HepG2 (cell line): ENCODE results near the gene NMNAT3. TPM values are rescaled to one million over a fixed set of nuclear protein-coding genes. Genes with fewer than 3 reads are reported as not detected.

Experiments used
- ATAC-seq: fragments of 200-7000 bp; cut with Tn5 transposase; 3 replicates; pipeline ENCODE4 v1.9.1; 2020; ENCODE audit warnings: mild to moderate bottlenecking, moderate library complexity
- BruUV-seq: library from RNA; stranded (reverse); fragments of 400-500 nt; replicated peaks from 2 replicates; lab custom pipeline; 2021; lab: Mats Ljungman, UMichigan
- CTCF ChIA-PET: fragments of 300-600 bp; formaldehyde crosslinking; extraction: SDS; loops from one replicate; lab custom pipeline; 2021; ENCODE audit warnings: low total read pairs, inconsistent platforms, low intra/inter-chr PET ratio; lab: Yijun Ruan, JAX
- POLR2A ChIA-PET: fragments of 350-600 bp; sonication (Branson Sonifier 250); formaldehyde crosslinking; loops from one replicate; lab custom pipeline; 2020; ENCODE audit warnings: antibody characterized with exemption, inconsistent platforms; lab: Yijun Ruan, JAX
- DNase-seq: peaks from one replicate; pipeline ENCODE4 v3.0.0-alpha.2; 2015; ENCODE audit warnings: low spot score
- FAIRE-seq: peaks from 3 replicates; lab custom pipeline; 2011; peaks lifted over from hg19 to GRCh38; lab: Jason Lieb, UNC
- H2AFZ ChIP-seq: one replicate; pipeline ENCODE4 v1.6.1; 2011; ENCODE audit warnings: low read length, inconsistent platforms
- H3K27ac ChIP-seq: fragments of 300-600 bp; 3 replicates; pipeline ENCODE4 v1.8.0; 2011; ENCODE audit warnings: mixed run types, mild to moderate bottlenecking, mixed read lengths, low read length, inconsistent platforms; ENCODE audit not compliant: insufficient read depth; ENCODE audit errors: extremely low read length
- H3K27me3 ChIP-seq, 2 experiments: fragments of 200-600 bp in 1 of 2; 2 replicates in 1 of 2; 3 replicates in 1 of 2; pipeline versions ENCODE4 v1.6.0 to v1.8.0; 2011; ENCODE audit warnings: low read length in 2 of 2, mild to moderate bottlenecking in 2 of 2, moderate library complexity in 2 of 2, inconsistent platforms in 1 of 2; ENCODE audit not compliant: insufficient read depth in 2 of 2, control insufficient read depth in 1 of 2
- H3K36me3 ChIP-seq, 2 experiments: fragments of 200-600 bp in 1 of 2; replicated peaks in 1 of 2; 2 replicates in 1 of 2; 3 replicates in 1 of 2; pipeline versions ENCODE4 v1.5.1 to v1.8.0; 2011; ENCODE audit warnings: low read length in 2 of 2, inconsistent platforms in 1 of 2; ENCODE audit not compliant: insufficient read depth in 2 of 2, control insufficient read depth in 1 of 2
- H3K4me1 ChIP-seq: 2 replicates; pipeline ENCODE4 v1.5.1; 2012; ENCODE audit warnings: low read length, inconsistent platforms; ENCODE audit not compliant: insufficient read depth
- H3K4me2 ChIP-seq: 2 replicates; pipeline ENCODE4 v1.6.0; 2011; ENCODE audit warnings: low read depth, low read length, inconsistent platforms
- H3K4me3 ChIP-seq, 3 experiments: fragments of 200-600 bp in 1 of 3; sonication (generic), shearing (Covaris generic) in 1 of 3; replicated peaks in 1 of 3; 2 replicates each; pipeline ENCODE4 v1.5.1; 2011 to 2016; ENCODE audit warnings: low read length in 3 of 3, inconsistent platforms in 2 of 3, low read depth in 2 of 3, mild to moderate bottlenecking in 2 of 3, control low read depth in 1 of 3, mixed read lengths in 1 of 3; ENCODE audit not compliant: insufficient read depth in 1 of 3
- H3K79me2 ChIP-seq: one replicate; pipeline ENCODE4 v1.6.1; 2011; ENCODE audit warnings: low read length, inconsistent platforms; ENCODE audit not compliant: insufficient read depth
- H3K9ac ChIP-seq: 2 replicates; pipeline ENCODE4 v1.6.0; 2011; ENCODE audit warnings: mild to moderate bottlenecking, low read depth, low read length, inconsistent platforms; ENCODE audit not compliant: insufficient read depth
- H3K9me3 ChIP-seq: 2 replicates; pipeline ENCODE4 v1.5.1; 2012; ENCODE audit warnings: mild to moderate bottlenecking, low read length
- H4K20me1 ChIP-seq: 2 replicates; pipeline ENCODE4 v1.6.0; 2011; ENCODE audit warnings: inconsistent platforms, mild to moderate bottlenecking, low read length, moderate library complexity; ENCODE audit not compliant: insufficient read depth
- CBX2 ChIP-seq, 2 experiments: fragments of 200-600 bp in 1 of 2; sonication (generic); formaldehyde crosslinking in 1 of 2; IDR thresholded peaks; 2 replicates each; pipeline versions ENCODE4 v1.7.0 to v1.8.1; 2018 to 2022; ENCODE audit warnings: low read depth in 2 of 2, low read length in 1 of 2, mild to moderate bottlenecking in 1 of 2, missing genetic modification reagents in 1 of 2
- DNMT3B ChIP-seq: conservative IDR thresholded peaks from 2 replicates; pipeline ENCODE4 v1.6.1; 2016; ENCODE audit warnings: missing biosample characterization, control low read depth
- KDM3A ChIP-seq: IDR thresholded peaks from 2 replicates; pipeline ENCODE4 v1.6.1; 2018; ENCODE audit warnings: low read depth, missing compliant biosample characterization
- MEF2D ChIP-seq: sonication (generic); formaldehyde crosslinking; IDR thresholded peaks from 2 replicates; pipeline ENCODE4 v1.5.1; 2020; ENCODE audit warnings: mild to moderate bottlenecking, missing genetic modification reagents
- NFIB ChIP-seq: sonication (generic); formaldehyde crosslinking; IDR thresholded peaks from 2 replicates; pipeline ENCODE4 v1.9.0; 2021; ENCODE audit warnings: missing genetic modification reagents, mild to moderate bottlenecking, borderline replicate concordance
- PCBP2 ChIP-seq: fragments of 200-400 bp; formaldehyde crosslinking; optimal IDR thresholded peaks from 2 replicates; pipeline ENCODE3; 2018; ENCODE audit warnings: low read length, low read depth; ENCODE audit not compliant: poor library complexity, severe bottlenecking
- PHF21A ChIP-seq: sonication (generic); formaldehyde crosslinking; IDR thresholded peaks from 2 replicates; pipeline ENCODE4 v1.5.0; 2020; ENCODE audit warnings: mild to moderate bottlenecking, missing genetic modification reagents
- RARA ChIP-seq: IDR thresholded peaks from 2 replicates; pipeline ENCODE4 v1.6.1; 2016; ENCODE audit warnings: missing genetic modification reagents, missing compliant biosample characterization
- REPIN1 ChIP-seq: sonication (generic); formaldehyde crosslinking; IDR thresholded peaks from 2 replicates; pipeline ENCODE4 v1.8.0; 2022; ENCODE audit warnings: missing genetic modification reagents, low read depth, mild to moderate bottlenecking, borderline replicate concordance
- RFX5 ChIP-seq: IDR thresholded peaks from 2 replicates; pipeline ENCODE4 v1.6.1; 2011; ENCODE audit warnings: low read depth, low read length, improper control_type of control experiment
- RORA ChIP-seq: sonication (generic); formaldehyde crosslinking; IDR thresholded peaks from 2 replicates; pipeline ENCODE4 v1.5.0; 2020; ENCODE audit warnings: mild to moderate bottlenecking, missing genetic modification reagents, moderate library complexity
- RXRA ChIP-seq: sonication (generic); formaldehyde crosslinking; IDR thresholded peaks from 2 replicates; pipeline ENCODE4 v1.5.1; 2020; ENCODE audit warnings: missing genetic modification reagents
- ZNF510 ChIP-seq: sonication (generic); formaldehyde crosslinking; IDR thresholded peaks from 2 replicates; pipeline ENCODE4 v1.4.0; 2020; ENCODE audit warnings: low read depth, mild to moderate bottlenecking, missing genetic modification reagents
- ZNF598 ChIP-seq: sonication (generic); formaldehyde crosslinking; IDR thresholded peaks from 2 replicates; pipeline ENCODE4 v1.5.1; 2020; ENCODE audit warnings: mild to moderate bottlenecking, missing genetic modification reagents, borderline replicate concordance
- whole genome bisulfite sequencing: methylation state at CpG from one replicate; pipeline ENCODE4 v1.1.6; 2017; ENCODE audit warnings: low lambda C conversion rate; 5-methylcytosine and 5-hydroxymethylcytosine counted together
- in situ Hi-C: cut with HindIII; loops from 2 replicates; pipeline ENCODE4 v1.10.0; 2017; ENCODE audit warnings: low pct_unique_long_range_greater_than_20kb; ENCODE audit not compliant: extremely low pct_ligation_motif_present
- intact Hi-C: fragments of 100-400 bp; cut with micrococcal nuclease; formaldehyde crosslinking; loops from one replicate; pipeline ENCODE4 v1.10.0; 2022; ENCODE audit not compliant: unreplicated experiment
- polyA plus RNA-seq, 8 experiments: library from polyadenylated mRNA; depleted of rRNA in 3 of 8; stranded (reverse) in 7 of 8; unstranded in 1 of 8; fragments of >200 nt; fragmentation: Illumina TruSeq in 4 of 8; extraction: Trizol in 4 of 8; gene quantifications; 2 replicates each; pipeline versions ENCODE4 v1.2.1 to v1.2.3, GENCODE V29; 2011 to 2016; ENCODE audit warnings: low read depth in 4 of 8, missing spikeins in 1 of 8, mixed read lengths in 1 of 8; ENCODE audit not compliant: insufficient read depth in 1 of 8
- total RNA-seq, 5 experiments: library from RNA; depleted of rRNA; stranded (reverse); fragments of >200 nt; fragmentation: Illumina TruSeq; extraction: Trizol; gene quantifications; 2 replicates each; pipeline ENCODE4 v1.2.3, GENCODE V29; 2016; ENCODE audit warnings: low read depth in 1 of 5
- TF ChIP-seq, protein P1 (sequence below): sonication (generic); formaldehyde crosslinking; IDR thresholded peaks from 2 replicates; pipeline ENCODE4 v1.4.0; 2020; ENCODE audit warnings: mild to moderate bottlenecking, missing genetic modification reagents
- TF ChIP-seq, protein P2 (sequence below), 2 experiments: sonication (generic) in 1 of 2; formaldehyde crosslinking in 1 of 2; IDR thresholded peaks; 2 replicates each; pipeline versions ENCODE4 v1.5.1 to v1.6.1; 2011 to 2020; ENCODE audit warnings: borderline replicate concordance in 1 of 2, low read depth in 1 of 2, low read length in 1 of 2, mild to moderate bottlenecking in 1 of 2, missing genetic modification reagents in 1 of 2, moderate library complexity in 1 of 2

NMNAT3 gene
- total and polyA plus RNA-seq, 2 of the 13 experiments (the other 11 are each of a cell fraction or from before 2014, with no cell fraction given): 6.1 to 7.0 TPM

DNA sequence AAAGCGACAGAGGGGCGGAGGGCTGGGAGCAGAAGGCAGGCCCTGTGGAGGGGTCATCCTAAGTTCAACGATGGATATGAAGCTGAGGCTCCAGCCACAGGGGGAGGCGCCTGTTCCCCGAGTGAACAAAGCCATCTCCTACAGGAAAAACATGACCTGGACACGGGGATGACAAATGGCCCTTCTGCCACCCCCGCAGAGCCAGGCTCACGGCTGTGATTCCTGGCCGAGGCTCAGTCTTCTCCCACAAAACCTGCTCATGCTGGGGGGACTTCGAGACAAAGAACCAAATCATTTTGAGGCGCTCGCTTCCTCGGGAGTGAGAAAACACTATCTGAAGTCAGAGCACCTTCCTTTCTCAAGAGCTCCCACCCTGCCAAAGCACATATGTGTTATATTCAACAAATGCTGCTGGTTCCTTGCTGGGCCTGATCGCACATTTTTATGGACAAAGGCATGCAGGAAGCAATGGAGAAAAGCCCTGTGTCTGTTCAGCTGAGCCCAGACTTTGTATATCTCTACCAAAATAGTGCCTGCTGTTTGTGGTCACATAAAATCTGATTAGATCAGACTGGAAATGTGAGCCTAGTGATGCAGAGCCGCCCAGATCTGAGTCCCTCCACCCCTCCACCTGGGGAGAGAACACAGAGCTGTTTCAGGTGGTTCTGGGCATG is 143.9 kb downstream of the NMNAT3 start:
- intact Hi-C loops (no loop called here), in situ Hi-C loops (no loop called here)
- Histone ChIP-seq H2AFZ (no peak overlapping the region), H3K27ac (no peak overlapping the region), H4K20me1 (no peaks in the 10 kb centered on the region), H3K4me1 (peaks cover 38% of the 10 kb centered on the region), H3K9ac (no peak overlapping the region), H3K36me3 (no peaks in the 10 kb centered on the region), H3K79me2 (no peaks in the 10 kb centered on the region), H3K27me3 (no peaks in the 10 kb centered on the region), H3K4me2 (no peak overlapping the region), H3K9me3 (no peaks in the 10 kb centered on the region), H3K4me3 (no peak overlapping the region)
- no peak for ATAC-seq
- no TSS peak for BruUV-seq
- peak; percentile 35 for DNase-seq
- no peak for FAIRE-seq
- POLR2A ChIA-PET: no interaction called here
- no peak for TF ChIP-seq NFIB (CRISPR knock-in tag)
- peak; percentile 55 for TF ChIP-seq RARA (CRISPR knock-in tag)
- 27% methylated on average over 6 of the region's 15 CpGs for WGBS
- CTCF ChIA-PET: no interaction called here

DNA sequence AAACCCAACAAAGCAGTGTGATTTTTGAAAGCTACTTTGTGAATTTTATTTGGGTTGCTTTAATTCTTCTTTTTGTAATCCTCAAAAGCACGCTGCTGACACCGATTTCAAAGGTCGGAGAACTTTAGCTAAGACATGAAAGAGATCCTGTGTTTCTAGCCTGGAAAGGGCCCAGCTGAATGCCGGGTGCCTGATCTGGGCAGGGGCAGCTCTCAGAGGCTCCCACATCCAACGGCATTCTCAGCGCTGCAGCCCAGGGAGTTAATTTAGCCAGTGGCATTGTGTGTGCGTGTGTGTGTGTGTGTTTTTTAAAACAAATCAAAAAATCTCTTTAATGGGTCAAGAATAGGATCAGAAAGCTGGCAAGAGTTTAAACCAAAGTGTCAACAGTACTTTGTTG is 144.8 kb downstream of the NMNAT3 start:
- no peak for FAIRE-seq
- ATAC-seq: peak; percentile 20; the same call in 1 of the 3 replicates
- ChIA-PET CTCF (no interaction called here), POLR2A (no interaction called here)
- intact Hi-C loops (no loop called here), in situ Hi-C loops (no loop called here)
- no peak for TF ChIP-seq RXRA (CRISPR knock-in tag)
- no peak for TF ChIP-seq KDM3A
- TF ChIP-seq RORA: no peak
- no peak for TF ChIP-seq PHF21A (CRISPR knock-in tag)
- TF ChIP-seq MEF2D: no peak
- no peak for TF ChIP-seq ZNF598 (CRISPR knock-in tag)
- no peak for TF ChIP-seq DNMT3B (CRISPR knock-in tag)
- TF ChIP-seq ZNF510 (CRISPR knock-in tag): no peak
- TF ChIP-seq REPIN1 (CRISPR knock-in tag): no peak
- TF ChIP-seq, protein P1, sequence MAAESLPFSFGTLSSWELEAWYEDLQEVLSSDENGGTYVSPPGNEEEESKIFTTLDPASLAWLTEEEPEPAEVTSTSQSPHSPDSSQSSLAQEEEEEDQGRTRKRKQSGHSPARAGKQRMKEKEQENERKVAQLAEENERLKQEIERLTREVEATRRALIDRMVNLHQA (CRISPR knock-in tag): no peak
- no peak for TF ChIP-seq PCBP2
- TF ChIP-seq RFX5: no peak
- TF ChIP-seq, protein P2, sequence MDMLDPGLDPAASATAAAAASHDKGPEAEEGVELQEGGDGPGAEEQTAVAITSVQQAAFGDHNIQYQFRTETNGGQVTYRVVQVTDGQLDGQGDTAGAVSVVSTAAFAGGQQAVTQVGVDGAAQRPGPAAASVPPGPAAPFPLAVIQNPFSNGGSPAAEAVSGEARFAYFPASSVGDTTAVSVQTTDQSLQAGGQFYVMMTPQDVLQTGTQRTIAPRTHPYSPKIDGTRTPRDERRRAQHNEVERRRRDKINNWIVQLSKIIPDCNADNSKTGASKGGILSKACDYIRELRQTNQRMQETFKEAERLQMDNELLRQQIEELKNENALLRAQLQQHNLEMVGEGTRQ (IDR thresholded peaks at IDR 0.05; ENCODE audit: low read depth, low read length): no peak
- TF ChIP-seq, protein P2 (CRISPR knock-in tag; IDR thresholded peaks at IDR 0.05; ENCODE audit: borderline replicate concordance): no peak
- TF ChIP-seq CBX2 (IDR thresholded peaks at IDR 0.05; ENCODE audit: low read depth, low read length): no peak
- TF ChIP-seq CBX2 (CRISPR knock-in tag; IDR thresholded peaks at IDR 0.05; ENCODE audit: low read depth): no peak
- no peak for DNase-seq
- Histone ChIP-seq H3K9ac (no peak overlapping the region), H2AFZ (no peak overlapping the region), H3K9me3 (no peaks in the 10 kb centered on the region), H3K36me3 (no peaks in the 10 kb centered on the region), H3K79me2 (no peaks in the 10 kb centered on the region), H3K27me3 (no peaks in the 10 kb centered on the region), H3K4me2 (no peak overlapping the region), H3K4me3 (no peak overlapping the region), H3K27ac (no peak overlapping the region), H4K20me1 (no peaks in the 10 kb centered on the region), H3K4me1 (peaks cover 38% of the 10 kb centered on the region)
- 9% methylated on average over 7 of the region's 7 CpGs for WGBS
- no TSS peak for BruUV-seq
